Measurements from ENCODE around the gene PAN3. TPM values are rescaled to one million over a fixed set of nuclear protein-coding genes. Genes with fewer than 3 reads are reported as not detected.

Gene PAN3
- total and polyA plus RNA-seq, 2 of the 8 experiments (the other 6 are each of a cell fraction or from before 2014, with no cell fraction given) = 12.7 to 39.3 TPM

DNA sequence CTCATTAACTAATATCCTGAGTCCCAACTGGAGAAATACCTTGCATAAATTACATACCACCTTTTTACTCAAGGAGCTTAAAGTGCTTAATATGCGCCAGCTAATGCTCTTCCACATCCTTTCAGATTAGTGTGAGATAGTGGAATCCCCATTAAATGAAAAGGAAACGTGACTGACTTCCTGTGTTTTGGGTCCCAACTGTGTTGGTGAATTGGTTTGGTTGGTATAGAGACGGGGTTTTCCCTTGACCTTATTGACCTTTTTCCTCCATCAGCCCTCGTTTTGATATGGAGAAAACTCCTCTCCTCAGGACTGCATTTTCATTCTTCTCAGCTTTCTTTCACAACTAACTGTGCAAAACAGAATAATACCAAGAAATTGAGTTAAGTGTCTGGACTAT lies 163.5 kb downstream of the PAN3 start:
- Histone ChIP-seq H2AFZ (ENCODE audit: low read length) (no peak overlapping the region), H4K91ac (replicated peaks; ENCODE audit: insufficient read length, low read length) (no peak overlapping the region), H3K79me1 (ENCODE audit: low read depth, low read length) (no peaks in the 10 kb centered on the region), H2BK15ac (ENCODE audit: low read length) (no peak overlapping the region), H2BK20ac (ENCODE audit: low read length) (no peak overlapping the region), H2BK120ac (replicated peaks; ENCODE audit: low read depth, low read length) (no peak overlapping the region), H3K36me3 (ENCODE audit: control insufficient read depth in 2 of 4, insufficient read depth in 4 of 4, low read length in 3 of 4) (peaks cover 0 to 11% (median 8%) of the 10 kb centered on the region in 4 experiments; a peak in 4 of 8 replicates), H3K23ac (ENCODE audit: insufficient read length) (no peak overlapping the region), H3K79me2 (ENCODE audit: control insufficient read depth in 1 of 2, insufficient read depth in 2 of 2, low read length in 2 of 2) (no peaks in the 10 kb centered on the region), H4K20me1 (replicated peaks in 1 of 2; ENCODE audit: control insufficient read depth in 1 of 2, insufficient read depth in 2 of 2, low read length in 2 of 2) (no peaks in the 10 kb centered on the region), H4K5ac (ENCODE audit: insufficient read length, low read depth, low read length) (no peak overlapping the region), H3K14ac (ENCODE audit: insufficient read length) (no peak overlapping the region), H3K18ac (ENCODE audit: extremely low read depth, low read length) (no peak overlapping the region), H3K23me2 (ENCODE audit: low read depth, low read length) (no peaks in the 10 kb centered on the region; the same call in 1 of the 2 replicates), H3K9ac (replicated peaks in 1 of 4; ENCODE audit: extremely low read depth in 1 of 4, low read depth in 3 of 4, low read length in 3 of 4) (no peak overlapping the region), H2AK5ac (ENCODE audit: low read depth, low read length) (no peak overlapping the region), H3K4me1 (replicated peaks in 1 of 4; ENCODE audit: control insufficient read depth in 3 of 4, insufficient read depth in 4 of 4, low read length in 3 of 4) (peaks cover 2 to 18% (median 16%) of the 10 kb centered on the region in 4 experiments; a peak in 6 of 7 replicates), H3K27ac (ENCODE audit: low read depth, low read length) (peak overlapping the region; percentile 8; the same call in 1 of the 2 replicates), H3K56ac (replicated peaks; ENCODE audit: insufficient read length, low read depth, low read length) (no peak overlapping the region), H3K4me3 (ENCODE audit: extremely low read depth in 1 of 4, insufficient read depth in 2 of 4, low read depth in 3 of 4, low read length in 4 of 4) (no peak overlapping the region), H3K4me2 (ENCODE audit: insufficient read depth in 1 of 2, low read depth in 2 of 2, low read length in 2 of 2) (no peak overlapping the region), H3K4ac (replicated peaks; ENCODE audit: insufficient read length, low read depth, low read length) (no peak overlapping the region), H3K9me3 (ENCODE audit: insufficient read depth in 2 of 2, low read depth in 1 of 2, low read length in 1 of 2) (no peaks in the 10 kb centered on the region), H2BK12ac (ENCODE audit: low read depth, low read length) (no peak overlapping the region), H2BK5ac (ENCODE audit: low read depth, low read length) (0 out of 2 replicates have a peak overlapping the region, but pooled peaks have one; percentile 62), H3K27me3 (replicated peaks in 1 of 4; ENCODE audit: control insufficient read depth in 3 of 4, extremely low read depth in 1 of 4, insufficient read depth in 3 of 4, low read length in 3 of 4) (no peaks in the 10 kb centered on the region), H4K8ac (ENCODE audit: extremely low read depth, insufficient read depth, low read length) (no peak overlapping the region)
- FAIRE-seq = peak; percentile 66
- 44% methylated on average over 4 of the region's 4 CpGs; no CpG with 5 or more reads in 1 of the 2 experiments for WGBS, 2 experiments (ENCODE audit: extremely low coverage in 1 of 2, insufficient coverage in 1 of 2, insufficient read length in 1 of 2, insufficient replicate concordance in 2 of 2, low coverage in 1 of 2, low lambda C conversion rate in 2 of 2, missing lambda C conversion rate in 1 of 2)
- POLR2A ChIA-PET (ENCODE audit: partially characterized antibody) = interaction anchor here (1.1 kb wide), 1 partner anchor 13 kb away, joined by 3 read pairs; no protein-coding TSS in a partner anchor
- CTCF ChIA-PET (ENCODE audit: partially characterized antibody) = interaction anchor here (0.5 kb wide), 1 partner anchor 441 kb away, joined by 4 read pairs; no protein-coding TSS in a partner anchor
- no peak for DNase-seq (ENCODE audit: low read depth in 1 of 2, low spot score in 2 of 2)
- no peak for TF ChIP-seq MAFK (IDR thresholded peaks at IDR 0.05; ENCODE audit: low read depth, low read length)
- no peak for TF ChIP-seq HDAC2 (IDR thresholded peaks at IDR 0.05; ENCODE audit: borderline replicate concordance in 1 of 2, low read depth in 2 of 2, low read length in 2 of 2)
- TF ChIP-seq EZH2 (IDR thresholded peaks at IDR 0.05; ENCODE audit: low read depth, low read length, severe bottlenecking) = no peak
- no peak for TF ChIP-seq NANOG (IDR thresholded peaks at IDR 0.05; ENCODE audit: insufficient read depth, low read depth, low read length, poor library complexity, severe bottlenecking)
- TF ChIP-seq CTBP2 (IDR thresholded peaks at IDR 0.05; ENCODE audit: borderline replicate concordance, insufficient read depth, insufficient read length, low read length) = no peak
- TF ChIP-seq BCL11A (IDR thresholded peaks at IDR 0.05; ENCODE audit: low read depth in 2 of 2, low read length in 2 of 2) = no peak
- no peak for TF ChIP-seq RNF2 (IDR thresholded peaks at IDR 0.05; ENCODE audit: borderline replicate concordance, low read depth, low read length, missing control alignments, poor library complexity, severe bottlenecking)
- TF ChIP-seq TAF1 (IDR thresholded peaks at IDR 0.05; ENCODE audit: low read depth, low read length) = no peak
- no peak for TF ChIP-seq YY1 (IDR thresholded peaks at IDR 0.05; ENCODE audit: low read depth, low read length)
- no peak for TF ChIP-seq RXRA (IDR thresholded peaks at IDR 0.05; ENCODE audit: insufficient read depth, low read depth, low read length)
- no peak for TF ChIP-seq TAF7 (optimal IDR thresholded peaks at IDR 0.05; ENCODE audit: borderline replicate concordance, low read depth, low read length)
- no peak for TF ChIP-seq EP300 (IDR thresholded peaks at IDR 0.05; ENCODE audit: borderline replicate concordance in 1 of 2, low read depth in 2 of 2, low read length in 2 of 2)
